ENCODE data around the gene ZBTB18.

The ZBTB18 gene

DNA sequence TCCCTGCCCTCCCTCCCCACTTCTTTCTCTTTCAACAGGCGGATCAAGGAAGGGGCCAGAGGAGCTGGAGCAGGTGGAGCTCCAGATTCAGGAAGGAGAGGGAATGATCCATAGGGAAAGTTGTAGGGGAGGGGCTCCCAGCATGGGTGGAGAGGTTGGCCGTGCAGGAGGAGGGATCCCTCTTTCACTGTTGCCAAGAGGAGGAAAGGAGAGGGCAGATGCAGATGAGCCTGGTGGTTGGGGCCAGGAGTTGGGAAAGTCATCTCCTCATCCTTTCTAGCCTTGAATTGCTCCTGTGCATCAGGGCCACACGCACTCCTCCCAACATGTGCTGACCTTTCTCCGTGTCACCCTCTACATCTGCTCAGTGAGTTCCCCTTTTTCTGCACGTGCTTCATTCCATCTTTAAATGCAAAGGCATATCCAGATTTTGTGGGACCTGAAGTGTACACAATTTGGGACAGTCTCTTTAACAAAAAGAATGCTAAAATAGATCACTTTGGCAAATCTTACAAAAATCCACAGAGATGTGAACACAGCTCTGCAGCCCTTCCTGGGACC, 32.4 kb downstream of the ZBTB18 start:
- no peak for DNase-seq (ENCODE audit: low read depth)
- in situ Hi-C loops (cut with HindIII; ENCODE audit: low sequenced_read_pairs) = no loop called here
- no peak overlapping the region for H3K4me3 ChIP-seq (ENCODE audit: low read depth, low read length)
- TF ChIP-seq CTCF (IDR thresholded peaks at IDR 0.05; ENCODE audit: low read depth, low read length, missing control alignments) = no peak

DNA sequence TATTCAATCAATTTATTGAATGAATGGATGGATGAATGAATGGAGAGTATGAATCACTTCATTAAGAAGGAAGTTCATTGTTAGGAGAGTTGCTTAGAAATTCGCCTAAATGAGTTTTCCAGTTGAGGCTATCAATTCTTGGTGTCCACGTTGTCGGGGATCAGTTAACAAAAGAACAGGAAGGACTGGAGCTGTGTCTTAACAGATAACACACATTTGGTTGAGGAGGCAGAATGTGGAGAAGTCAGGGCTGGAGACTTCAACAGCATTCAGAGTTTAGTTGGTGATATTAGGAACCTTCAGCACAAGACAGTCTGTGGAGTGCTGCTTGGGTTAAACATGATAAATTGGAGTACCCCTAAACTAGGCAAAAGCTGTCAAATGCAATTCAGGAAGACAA, 33.7 kb downstream of the ZBTB18 start:
- no peak for DNase-seq (ENCODE audit: low read depth)
- in situ Hi-C loops (cut with HindIII; ENCODE audit: low sequenced_read_pairs) = no loop called here
- no peak for TF ChIP-seq CTCF (IDR thresholded peaks at IDR 0.05; ENCODE audit: low read depth, low read length, missing control alignments)
- H3K4me3 ChIP-seq (ENCODE audit: low read depth, low read length) = no peak overlapping the region

GRCh38 chr1:244085891-244086290, 34.8 kb downstream of the ZBTB18 start:
- H3K4me3 ChIP-seq (ENCODE audit: low read depth, low read length) = no peak overlapping the region
- no peak for DNase-seq (ENCODE audit: low read depth)
- TF ChIP-seq CTCF (IDR thresholded peaks at IDR 0.05; ENCODE audit: low read depth, low read length, missing control alignments) = no peak
- in situ Hi-C loops (cut with HindIII; ENCODE audit: low sequenced_read_pairs) = no loop called here

DNA sequence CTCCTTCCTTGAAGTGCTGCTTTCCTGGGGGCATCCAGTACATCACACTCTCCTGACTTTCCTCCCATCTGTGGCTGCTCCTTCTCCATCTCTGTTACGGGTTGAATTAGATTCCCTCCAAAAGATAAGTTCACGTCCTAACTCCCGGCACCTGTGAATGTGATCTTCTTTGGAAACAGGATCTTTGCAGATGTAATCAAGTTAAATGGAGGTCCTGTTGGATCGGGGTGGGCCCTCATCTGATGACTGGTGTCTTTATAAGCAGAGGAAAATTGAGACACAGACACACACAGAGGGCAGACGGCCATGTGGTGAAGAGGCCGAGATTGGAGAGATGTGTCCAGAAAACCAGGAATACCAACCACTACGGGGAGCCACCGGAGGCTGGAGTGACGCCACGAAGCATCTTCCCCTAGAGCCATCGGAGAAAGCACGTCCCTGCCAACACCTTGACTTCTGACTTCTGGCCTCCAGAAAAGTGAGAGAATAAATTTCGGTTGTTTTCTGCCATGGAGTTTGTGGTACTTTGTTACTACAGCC, 36.0 kb downstream of the ZBTB18 start:
- no peak for DNase-seq (ENCODE audit: low read depth)
- no peak for TF ChIP-seq CTCF (IDR thresholded peaks at IDR 0.05; ENCODE audit: low read depth, low read length, missing control alignments)
- in situ Hi-C loops (cut with HindIII; ENCODE audit: low sequenced_read_pairs) = no loop called here
- H3K4me3 ChIP-seq (ENCODE audit: low read depth, low read length) = no peak overlapping the region

DNA sequence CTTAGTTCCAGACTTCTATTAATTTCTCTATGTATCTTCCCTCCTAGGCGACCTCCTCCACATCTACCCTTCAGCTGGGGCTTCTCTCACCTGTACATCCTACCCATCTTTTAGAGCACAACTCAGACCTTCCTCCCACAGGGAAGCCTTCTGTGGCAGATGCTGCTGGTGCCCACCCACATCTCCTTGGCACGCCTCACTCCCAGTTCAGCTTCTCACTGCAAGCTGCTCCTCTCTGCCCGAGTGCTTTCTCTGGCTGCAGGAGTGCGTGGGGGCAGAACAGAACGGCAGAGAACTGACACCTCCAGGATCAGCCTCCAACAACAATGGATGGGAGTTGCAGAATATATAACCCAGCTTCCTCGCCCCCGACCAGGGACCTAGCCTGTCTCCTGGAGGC, 36.5 kb downstream of the ZBTB18 start:
- no peak for TF ChIP-seq CTCF (IDR thresholded peaks at IDR 0.05; ENCODE audit: low read depth, low read length, missing control alignments)
- in situ Hi-C loops (cut with HindIII; ENCODE audit: low sequenced_read_pairs) = no loop called here
- no peak for DNase-seq (ENCODE audit: low read depth)
- no peak overlapping the region for H3K4me3 ChIP-seq (ENCODE audit: low read depth, low read length)

GRCh38 chr1:244088161-244088560, 37.1 kb downstream of the ZBTB18 start:
- no peak for DNase-seq (ENCODE audit: low read depth)
- no peak for TF ChIP-seq CTCF (IDR thresholded peaks at IDR 0.05; ENCODE audit: low read depth, low read length, missing control alignments)
- in situ Hi-C loops (cut with HindIII; ENCODE audit: low sequenced_read_pairs) = no loop called here
- H3K4me3 ChIP-seq (ENCODE audit: low read depth, low read length) = no peak overlapping the region
